Nephron (organoid): Measurements from ENCODE around the gene CETN1.

Source experiments
- H3K27ac Mint-ChIP-seq, 3 experiments: 2 replicates each; pipeline ENCODE4 v1.8.0; 2020; ENCODE audit warnings: mixed read lengths in 3 of 3, mild to moderate bottlenecking in 2 of 3, moderate library complexity in 1 of 3
- H3K27me3 Mint-ChIP-seq: 2 replicates; pipeline ENCODE4 v1.8.0; 2021; ENCODE audit warnings: low read depth, mild to moderate bottlenecking, moderate library complexity, mixed read lengths
- H3K36me3 Mint-ChIP-seq: 2 replicates; pipeline ENCODE4 v1.8.0; 2020; ENCODE audit warnings: low read depth, mixed read lengths
- H3K4me1 Mint-ChIP-seq: 2 replicates; pipeline ENCODE4 v1.8.0; 2020; ENCODE audit warnings: mixed read lengths
- H3K4me3 Mint-ChIP-seq, 3 experiments: 2 replicates each; pipeline ENCODE4 v1.8.0; 2020; ENCODE audit warnings: mild to moderate bottlenecking in 3 of 3, mixed read lengths in 3 of 3, moderate library complexity in 2 of 3
- H3K9me3 Mint-ChIP-seq: 2 replicates; pipeline ENCODE4 v1.8.0; 2020; ENCODE audit warnings: mixed read lengths
- TF ChIP-seq, protein P1 (sequence below), 3 experiments: fragments of 200-600 bp; sonication (generic); IDR thresholded peaks; one replicate each; pipeline ENCODE4 v1.5.0; 2021; ENCODE audit warnings: antibody characterized with exemption in 3 of 3; ENCODE audit not compliant: unreplicated experiment in 3 of 3

CETN1 gene

DNA sequence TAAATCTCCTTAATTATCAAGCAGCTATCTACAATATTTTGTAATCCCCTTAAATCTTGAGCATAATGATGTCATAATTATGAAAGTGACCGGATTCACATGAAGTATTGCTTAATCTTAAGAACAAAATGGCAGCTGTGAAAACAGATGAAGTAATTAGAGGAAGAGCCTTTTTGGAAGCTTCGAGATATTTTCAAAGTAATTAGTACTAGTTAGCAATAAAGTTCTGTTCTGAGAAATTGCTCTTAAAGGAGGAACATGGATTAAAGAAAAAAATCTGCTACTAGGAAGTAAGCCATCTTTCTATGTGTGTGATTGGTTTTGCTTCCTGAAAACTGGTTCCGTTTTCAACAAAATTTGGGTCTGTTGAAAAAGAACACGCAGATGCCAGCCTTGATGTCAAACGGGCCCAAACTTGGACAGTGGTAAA lies 34.9 kb downstream of the CETN1 start:
- Mint-ChIP-seq H3K4me3 (no peak overlapping the region), H3K4me1 (peaks cover 25% of the 10 kb centered on the region), H3K36me3 (no peaks in the 10 kb centered on the region), H3K27me3 (no peaks in the 10 kb centered on the region), H3K9me3 (no peaks in the 10 kb centered on the region), H3K27ac (no peak overlapping the region)
- TF ChIP-seq, protein P1, sequence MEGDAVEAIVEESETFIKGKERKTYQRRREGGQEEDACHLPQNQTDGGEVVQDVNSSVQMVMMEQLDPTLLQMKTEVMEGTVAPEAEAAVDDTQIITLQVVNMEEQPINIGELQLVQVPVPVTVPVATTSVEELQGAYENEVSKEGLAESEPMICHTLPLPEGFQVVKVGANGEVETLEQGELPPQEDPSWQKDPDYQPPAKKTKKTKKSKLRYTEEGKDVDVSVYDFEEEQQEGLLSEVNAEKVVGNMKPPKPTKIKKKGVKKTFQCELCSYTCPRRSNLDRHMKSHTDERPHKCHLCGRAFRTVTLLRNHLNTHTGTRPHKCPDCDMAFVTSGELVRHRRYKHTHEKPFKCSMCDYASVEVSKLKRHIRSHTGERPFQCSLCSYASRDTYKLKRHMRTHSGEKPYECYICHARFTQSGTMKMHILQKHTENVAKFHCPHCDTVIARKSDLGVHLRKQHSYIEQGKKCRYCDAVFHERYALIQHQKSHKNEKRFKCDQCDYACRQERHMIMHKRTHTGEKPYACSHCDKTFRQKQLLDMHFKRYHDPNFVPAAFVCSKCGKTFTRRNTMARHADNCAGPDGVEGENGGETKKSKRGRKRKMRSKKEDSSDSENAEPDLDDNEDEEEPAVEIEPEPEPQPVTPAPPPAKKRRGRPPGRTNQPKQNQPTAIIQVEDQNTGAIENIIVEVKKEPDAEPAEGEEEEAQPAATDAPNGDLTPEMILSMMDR (IDR thresholded peaks at IDR 0.05; ENCODE audit: unreplicated experiment in 3 of 3) = no peak

DNA sequence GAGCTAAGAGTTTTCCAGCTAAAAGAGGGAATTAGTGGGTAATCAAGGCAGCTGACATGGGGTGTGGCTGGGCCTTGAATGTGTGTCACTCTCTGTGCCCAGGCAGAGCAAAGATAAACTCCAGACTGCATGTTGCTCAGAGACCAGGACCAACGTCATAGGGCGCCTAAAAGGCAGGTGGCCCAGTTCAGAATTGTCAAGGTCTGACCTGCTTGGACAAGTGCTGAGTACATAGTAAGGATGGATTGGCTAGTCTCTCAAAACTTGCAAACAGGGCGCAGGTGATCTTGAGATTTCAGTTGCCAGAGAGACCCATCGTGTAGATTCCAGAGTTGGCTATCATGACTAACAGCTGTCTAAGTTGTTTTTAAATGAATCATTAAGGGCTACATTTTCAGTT lies 35.6 kb downstream of the CETN1 start:
- Mint-ChIP-seq H3K36me3 (no peaks in the 10 kb centered on the region), H3K27me3 (no peaks in the 10 kb centered on the region), H3K9me3 (no peaks in the 10 kb centered on the region), H3K27ac (no peak overlapping the region), H3K4me1 (peaks cover 25% of the 10 kb centered on the region), H3K4me3 (no peak overlapping the region)
- TF ChIP-seq, protein P1 (IDR thresholded peaks at IDR 0.05; ENCODE audit: unreplicated experiment in 3 of 3) = no peak

DNA sequence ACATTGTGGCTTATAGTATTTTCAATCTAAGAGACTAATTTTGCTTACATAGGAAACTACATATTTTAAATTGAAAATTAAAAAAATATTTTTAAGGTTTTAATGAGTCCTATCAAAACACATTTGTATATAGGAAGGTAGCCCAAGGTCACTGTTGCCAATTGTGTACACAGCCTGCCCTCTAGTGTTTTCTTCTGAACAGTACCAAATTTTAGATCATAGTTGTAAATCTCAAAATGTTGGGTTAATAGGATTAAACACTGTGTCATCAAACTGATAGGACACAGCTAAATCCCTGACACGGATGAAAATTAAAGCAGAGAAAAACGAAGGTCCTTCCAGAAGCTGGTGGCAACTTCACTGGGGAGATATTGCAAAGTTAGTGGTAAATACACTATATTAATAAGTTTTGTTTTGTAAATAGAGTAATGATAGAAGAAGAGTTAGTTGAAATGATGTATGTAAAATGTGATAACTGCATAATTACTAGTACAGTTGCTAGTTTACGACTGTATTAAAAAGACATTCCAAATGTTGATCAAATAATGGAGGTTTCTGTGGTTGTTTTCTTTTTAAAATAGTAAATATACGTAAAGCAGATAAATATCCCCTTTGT lies 36.3 kb downstream of the CETN1 start:
- Mint-ChIP-seq H3K4me3 (no peak overlapping the region), H3K9me3 (no peaks in the 10 kb centered on the region), H3K27ac (no peak overlapping the region), H3K36me3 (no peaks in the 10 kb centered on the region), H3K27me3 (no peaks in the 10 kb centered on the region), H3K4me1 (peaks cover 31% of the 10 kb centered on the region)
- TF ChIP-seq, protein P1 (IDR thresholded peaks at IDR 0.05; ENCODE audit: unreplicated experiment in 3 of 3) = peak; percentile 92 to 96 (median 93)

DNA sequence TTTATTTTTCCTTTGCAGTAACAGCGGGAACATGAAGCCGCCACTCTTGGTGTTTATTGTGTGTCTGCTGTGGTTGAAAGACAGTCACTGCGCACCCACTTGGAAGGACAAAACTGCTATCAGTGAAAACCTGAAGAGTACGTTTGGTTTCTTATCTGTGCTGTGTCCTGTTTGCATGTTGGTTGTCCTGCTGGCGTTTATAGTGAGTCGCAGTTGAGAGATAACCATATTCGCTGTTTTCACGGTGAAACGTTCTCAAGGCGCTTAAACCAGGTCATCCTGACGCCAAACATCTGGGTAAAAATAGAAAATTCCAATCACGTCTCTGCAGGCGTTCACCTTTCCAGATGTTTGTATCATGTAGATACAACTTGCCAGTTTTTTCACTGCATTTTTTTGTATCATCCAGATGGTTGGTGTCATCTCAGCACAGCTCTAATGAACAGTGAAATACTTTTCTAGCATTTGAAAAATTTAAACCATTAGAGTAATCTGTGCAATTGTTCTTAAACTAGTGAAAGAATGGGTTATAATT lies 37.9 kb downstream of the CETN1 start:
- H3K27me3 Mint-ChIP-seq = no peaks in the 10 kb centered on the region
- peak overlapping the region in 1 of 3 experiments; percentile 0 for H3K27ac Mint-ChIP-seq
- no peaks in the 10 kb centered on the region for H3K9me3 Mint-ChIP-seq
- no peak overlapping the region for H3K4me3 Mint-ChIP-seq
- TF ChIP-seq, protein P1 (IDR thresholded peaks at IDR 0.05; ENCODE audit: unreplicated experiment in 3 of 3) = no peak
- H3K4me1 Mint-ChIP-seq = peaks cover 25% of the 10 kb centered on the region
- no peaks in the 10 kb centered on the region for H3K36me3 Mint-ChIP-seq

DNA sequence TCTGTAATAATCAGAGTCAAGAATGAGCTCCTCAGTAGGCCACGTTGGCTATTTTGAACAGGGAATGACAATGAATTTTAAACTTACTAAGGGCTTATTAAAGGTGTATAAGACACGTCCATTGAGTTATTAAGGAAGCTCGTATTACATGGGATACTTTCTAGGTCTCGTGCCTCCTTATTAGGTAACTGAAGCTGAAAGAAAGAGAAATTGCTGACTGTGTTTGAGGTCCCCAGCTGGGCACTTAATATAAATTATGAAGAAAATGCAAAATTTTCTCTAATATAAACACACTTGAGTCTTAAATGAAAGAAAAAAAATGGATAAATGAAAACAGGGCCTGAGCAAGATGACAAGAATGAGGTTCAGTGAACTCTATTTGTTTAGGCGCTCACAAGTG lies 38.4 kb downstream of the CETN1 start:
- H3K36me3 Mint-ChIP-seq = no peaks in the 10 kb centered on the region
- H3K27ac Mint-ChIP-seq = peak overlapping the region in 2 of 3 experiments; percentile 0 to 15
- no peaks in the 10 kb centered on the region for H3K9me3 Mint-ChIP-seq

More for the DNA sequence above, 38.4 kb downstream of the CETN1 start:
- no peaks in the 10 kb centered on the region for H3K27me3 Mint-ChIP-seq
- peaks cover 25% of the 10 kb centered on the region for H3K4me1 Mint-ChIP-seq
- TF ChIP-seq, protein P1 (IDR thresholded peaks at IDR 0.05; ENCODE audit: unreplicated experiment in 3 of 3) = no peak
- H3K4me3 Mint-ChIP-seq = no peak overlapping the region
